DND-41 (cell line): ENCODE data around the gene TBX2.

ENCODE experiments used
- ATAC-seq: fragments of 200-7000 bp; cut with Tn5 transposase; 3 replicates; pipeline ENCODE4 v1.9.1; 2021; ENCODE audit warnings: low read depth; ENCODE audit not compliant: insufficient read depth
- DNase-seq: peaks from one replicate; pipeline ENCODE4 v3.0.0-alpha.2; 2020
- H2AFZ ChIP-seq: 2 replicates; pipeline ENCODE4 v1.6.0; 2012; ENCODE audit warnings: low read depth, low read length
- H3K27ac ChIP-seq: 2 replicates; pipeline ENCODE4 v1.5.1; 2012; ENCODE audit warnings: low read length, inconsistent platforms
- H3K27me3 ChIP-seq: fragments of 200-600 bp; sonication (generic); 2 replicates; pipeline ENCODE4 v1.6.0; 2012; ENCODE audit warnings: low read length, mild to moderate bottlenecking, inconsistent platforms; ENCODE audit not compliant: insufficient read depth, poor library complexity
- H3K36me3 ChIP-seq: 2 replicates; pipeline ENCODE4 v1.5.1; 2012; ENCODE audit warnings: low read length, inconsistent platforms; ENCODE audit not compliant: insufficient read depth
- H3K4me1 ChIP-seq: 2 replicates; pipeline ENCODE4 v1.5.1; 2012; ENCODE audit warnings: mild to moderate bottlenecking, low read length; ENCODE audit not compliant: insufficient read depth
- H3K4me2 ChIP-seq: 2 replicates; pipeline ENCODE4 v1.6.0; 2012; ENCODE audit warnings: mild to moderate bottlenecking, moderate library complexity, low read length, inconsistent platforms; ENCODE audit not compliant: insufficient read depth
- H3K4me3 ChIP-seq, 2 experiments: fragments of 200-600 bp in 1 of 2; shearing (Covaris generic) in 1 of 2; 2 replicates each; pipeline ENCODE4 v1.5.1; 2012 to 2016; ENCODE audit warnings: inconsistent platforms in 2 of 2, low read length in 2 of 2, mild to moderate bottlenecking in 2 of 2, low read depth in 1 of 2, moderate library complexity in 1 of 2
- H3K79me2 ChIP-seq: 2 replicates; pipeline ENCODE4 v1.6.0; 2012; ENCODE audit warnings: low read length, inconsistent platforms; ENCODE audit not compliant: insufficient read depth
- H3K9ac ChIP-seq: 2 replicates; pipeline ENCODE4 v1.6.0; 2012; ENCODE audit warnings: low read depth, mild to moderate bottlenecking, inconsistent platforms, low read length, moderate library complexity
- H3K9me3 ChIP-seq: 2 replicates; pipeline ENCODE4 v1.5.1; 2012; ENCODE audit warnings: low read length, moderate library complexity, mild to moderate bottlenecking, inconsistent platforms; ENCODE audit not compliant: insufficient read depth, severe bottlenecking
- H4K20me1 ChIP-seq: 2 replicates; pipeline ENCODE4 v1.6.0; 2012; ENCODE audit warnings: low read length; ENCODE audit not compliant: insufficient read depth
- EZH2 ChIP-seq: IDR thresholded peaks from 3 replicates; pipeline ENCODE4 v1.6.1; 2012; ENCODE audit warnings: borderline replicate concordance, low read depth, mild to moderate bottlenecking, moderate library complexity, low read length, inconsistent platforms; ENCODE audit not compliant: severe bottlenecking
- TF ChIP-seq, protein P1 (sequence below): IDR thresholded peaks from 2 replicates; pipeline ENCODE4 v1.5.1; 2012; ENCODE audit warnings: borderline replicate concordance, low read length, moderate library complexity, mild to moderate bottlenecking; ENCODE audit not compliant: poor library complexity, severe bottlenecking; ENCODE audit errors: extremely low read depth

TBX2 gene

DNA sequence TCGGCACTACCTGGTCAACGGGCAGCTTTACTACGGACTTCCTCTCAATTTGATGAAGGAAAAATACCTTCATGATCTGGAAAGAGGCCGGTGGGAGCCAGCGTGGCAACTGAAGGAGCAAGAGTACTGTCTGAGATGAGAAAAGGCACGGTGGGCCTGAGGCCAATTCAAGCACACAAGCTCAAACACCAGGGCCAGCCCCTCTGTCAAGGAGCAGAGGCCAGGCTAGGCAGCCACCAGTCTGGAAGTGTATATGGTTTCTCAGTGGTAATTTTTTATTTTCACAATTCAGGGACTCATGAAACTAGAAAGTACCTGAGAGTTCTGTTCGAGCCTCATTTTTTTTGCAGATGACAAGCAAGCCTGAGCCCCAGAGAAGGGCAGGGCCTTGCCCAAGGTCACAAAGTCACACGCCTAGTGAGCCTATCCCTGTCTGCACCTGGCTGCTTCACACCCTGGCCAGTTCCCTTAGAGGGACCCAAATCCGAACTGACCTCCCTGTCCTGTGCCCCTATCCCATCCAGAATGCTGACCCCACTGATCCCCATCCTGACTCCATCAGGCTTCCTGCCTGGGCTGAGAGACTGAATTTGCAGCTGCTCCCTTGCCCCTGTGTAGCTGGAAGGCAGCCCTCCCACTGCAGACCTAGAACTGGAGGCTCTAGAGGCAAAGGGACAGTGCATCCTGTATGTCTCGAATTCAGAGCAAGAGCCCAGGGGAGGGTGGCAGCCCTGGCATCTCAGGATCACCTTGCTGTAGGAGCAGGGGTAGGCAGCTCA is 4.8 kb upstream of the TBX2 start:
- no peak overlapping the region for H3K27ac ChIP-seq
- H3K4me3 ChIP-seq: no peak overlapping the region
- H2AFZ ChIP-seq: no peak overlapping the region
- H3K27me3 ChIP-seq: no peaks in the 10 kb centered on the region
- H4K20me1 ChIP-seq: 0 out of 2 replicates have a peak, but pooled peaks cover 3% of the 10 kb centered on the region
- H3K9me3 ChIP-seq: no peaks in the 10 kb centered on the region
- DNase-seq (no peak), ATAC-seq (no peak)
- no peaks in the 10 kb centered on the region for H3K36me3 ChIP-seq
- no peak overlapping the region for H3K9ac ChIP-seq
- H3K4me2 ChIP-seq: no peak overlapping the region
- H3K79me2 ChIP-seq: no peaks in the 10 kb centered on the region
- TF ChIP-seq EZH2: no peak
- TF ChIP-seq, protein P1, sequence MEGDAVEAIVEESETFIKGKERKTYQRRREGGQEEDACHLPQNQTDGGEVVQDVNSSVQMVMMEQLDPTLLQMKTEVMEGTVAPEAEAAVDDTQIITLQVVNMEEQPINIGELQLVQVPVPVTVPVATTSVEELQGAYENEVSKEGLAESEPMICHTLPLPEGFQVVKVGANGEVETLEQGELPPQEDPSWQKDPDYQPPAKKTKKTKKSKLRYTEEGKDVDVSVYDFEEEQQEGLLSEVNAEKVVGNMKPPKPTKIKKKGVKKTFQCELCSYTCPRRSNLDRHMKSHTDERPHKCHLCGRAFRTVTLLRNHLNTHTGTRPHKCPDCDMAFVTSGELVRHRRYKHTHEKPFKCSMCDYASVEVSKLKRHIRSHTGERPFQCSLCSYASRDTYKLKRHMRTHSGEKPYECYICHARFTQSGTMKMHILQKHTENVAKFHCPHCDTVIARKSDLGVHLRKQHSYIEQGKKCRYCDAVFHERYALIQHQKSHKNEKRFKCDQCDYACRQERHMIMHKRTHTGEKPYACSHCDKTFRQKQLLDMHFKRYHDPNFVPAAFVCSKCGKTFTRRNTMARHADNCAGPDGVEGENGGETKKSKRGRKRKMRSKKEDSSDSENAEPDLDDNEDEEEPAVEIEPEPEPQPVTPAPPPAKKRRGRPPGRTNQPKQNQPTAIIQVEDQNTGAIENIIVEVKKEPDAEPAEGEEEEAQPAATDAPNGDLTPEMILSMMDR: no peak
- no peaks in the 10 kb centered on the region for H3K4me1 ChIP-seq

DNA sequence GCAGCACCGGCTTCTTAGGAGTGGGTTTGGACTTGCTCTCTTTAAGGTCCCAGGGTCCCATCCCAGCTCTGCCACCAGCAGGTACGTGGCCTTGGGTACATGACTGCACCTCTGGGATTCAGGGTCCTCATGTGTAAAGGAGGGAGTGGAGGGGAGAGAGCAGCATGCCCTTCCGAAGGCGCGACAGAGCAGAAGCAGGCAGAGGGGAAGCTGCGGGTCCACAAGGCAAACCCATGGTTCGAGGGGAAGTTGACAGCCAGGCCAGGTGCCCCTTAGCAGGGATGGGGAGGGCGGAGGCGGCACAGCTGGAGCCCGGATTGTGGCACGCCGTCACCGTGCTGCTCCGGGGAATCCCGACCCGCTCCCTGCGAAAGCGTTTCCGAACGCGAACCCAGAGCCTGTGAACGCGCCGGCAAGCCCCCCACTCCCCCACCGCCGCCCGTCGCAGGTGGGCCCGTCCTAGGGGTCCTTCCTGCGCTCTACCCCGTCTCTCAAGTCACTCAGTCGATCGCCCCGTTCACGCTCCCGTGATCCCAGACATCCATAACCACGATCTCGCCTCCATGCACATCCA is 4.1 kb upstream of the TBX2 start:
- H3K4me2 ChIP-seq: no peak overlapping the region
- ATAC-seq (no peak), DNase-seq (no peak)
- no peaks in the 10 kb centered on the region for H3K4me1 ChIP-seq
- no peak overlapping the region for H3K9ac ChIP-seq
- H2AFZ ChIP-seq: no peak overlapping the region
- H3K27ac ChIP-seq: no peak overlapping the region
- TF ChIP-seq EZH2: no peak
- TF ChIP-seq, protein P1: no peak
- no peaks in the 10 kb centered on the region for H3K27me3 ChIP-seq
- no peaks in the 10 kb centered on the region for H3K79me2 ChIP-seq
- H3K9me3 ChIP-seq: no peaks in the 10 kb centered on the region
- H4K20me1 ChIP-seq: 0 out of 2 replicates have a peak, but pooled peaks cover 3% of the 10 kb centered on the region
- H3K36me3 ChIP-seq: no peaks in the 10 kb centered on the region
- no peak overlapping the region for H3K4me3 ChIP-seq

DNA sequence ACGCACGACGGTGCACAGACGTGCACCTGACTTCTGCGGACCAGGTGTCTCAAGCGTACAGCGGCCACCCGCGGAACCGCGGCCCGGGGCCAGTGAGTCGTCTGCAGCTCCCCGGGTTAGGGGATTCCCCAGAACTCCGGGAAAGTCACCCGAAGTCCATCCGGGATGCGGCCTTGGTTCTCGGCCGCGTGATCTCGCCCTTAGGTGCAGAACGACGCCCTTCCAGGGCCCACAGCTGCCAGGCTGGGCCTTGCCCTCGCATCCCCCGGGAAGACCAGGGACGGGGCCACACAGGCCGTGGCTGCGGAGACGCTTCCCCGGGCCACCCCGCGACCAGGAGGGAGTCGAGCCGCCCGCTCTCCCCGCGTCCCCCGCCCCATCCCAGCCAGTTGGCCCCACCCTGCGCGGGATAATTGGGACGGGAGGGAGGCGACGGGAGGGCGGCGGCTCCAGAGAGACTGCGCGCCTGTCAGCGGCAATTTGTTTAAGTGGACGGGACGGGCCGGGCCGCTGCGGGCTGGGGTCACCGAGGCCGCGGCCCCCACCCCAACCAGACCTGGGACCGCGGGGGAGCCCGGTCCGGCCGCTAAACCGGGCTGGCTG is 3.6 kb upstream of the TBX2 start:
- ATAC-seq (no peak), DNase-seq (no peak)
- Histone ChIP-seq H3K27ac (no peak overlapping the region), H3K27me3 (no peaks in the 10 kb centered on the region), H3K9me3 (no peaks in the 10 kb centered on the region), H3K4me3 (no peak overlapping the region), H3K79me2 (no peaks in the 10 kb centered on the region), H3K4me1 (no peaks in the 10 kb centered on the region), H3K36me3 (no peaks in the 10 kb centered on the region), H3K9ac (no peak overlapping the region), H3K4me2 (no peak overlapping the region), H4K20me1 (0 out of 2 replicates have a peak, but pooled peaks cover 2% of the 10 kb centered on the region), H2AFZ (no peak overlapping the region)
- TF ChIP-seq EZH2: no peak
- TF ChIP-seq, protein P1: no peak
